Measurements from ENCODE around the gene ULK4. TPM values are rescaled to one million over a fixed set of nuclear protein-coding genes. Genes with fewer than 3 reads are reported as not detected.

The ULK4 gene
- total RNA-seq, 2 donors from 2014 or later, result 11.1 to 17.9 TPM

DNA sequence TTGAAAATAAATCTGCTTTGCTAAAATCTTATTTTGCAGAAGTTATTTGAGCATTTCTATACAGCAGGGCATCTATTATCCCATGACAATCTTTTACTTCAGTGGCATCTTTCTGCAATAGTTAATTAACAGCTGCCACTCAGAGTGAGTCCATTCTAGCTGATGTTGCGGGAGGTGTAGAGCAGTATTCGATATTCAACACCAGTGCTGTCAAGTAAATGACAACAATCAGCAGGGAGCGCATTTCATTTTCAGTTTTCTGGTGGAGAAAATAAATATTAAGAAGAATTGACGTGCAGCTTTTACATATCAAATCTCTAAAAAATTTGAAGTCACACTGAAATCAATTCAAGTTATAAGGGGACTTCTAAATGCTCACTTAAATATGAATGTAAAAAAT lies 476.4 kb downstream of the ULK4 start:
- no peak overlapping the region for H3K27ac ChIP-seq (ENCODE audit: low read depth, low read length)
- H3K27me3 ChIP-seq (ENCODE audit: control insufficient read depth, insufficient read depth, low read length, poor library complexity, severe bottlenecking), result no peaks in the 10 kb centered on the region
- TF ChIP-seq, protein P1, sequence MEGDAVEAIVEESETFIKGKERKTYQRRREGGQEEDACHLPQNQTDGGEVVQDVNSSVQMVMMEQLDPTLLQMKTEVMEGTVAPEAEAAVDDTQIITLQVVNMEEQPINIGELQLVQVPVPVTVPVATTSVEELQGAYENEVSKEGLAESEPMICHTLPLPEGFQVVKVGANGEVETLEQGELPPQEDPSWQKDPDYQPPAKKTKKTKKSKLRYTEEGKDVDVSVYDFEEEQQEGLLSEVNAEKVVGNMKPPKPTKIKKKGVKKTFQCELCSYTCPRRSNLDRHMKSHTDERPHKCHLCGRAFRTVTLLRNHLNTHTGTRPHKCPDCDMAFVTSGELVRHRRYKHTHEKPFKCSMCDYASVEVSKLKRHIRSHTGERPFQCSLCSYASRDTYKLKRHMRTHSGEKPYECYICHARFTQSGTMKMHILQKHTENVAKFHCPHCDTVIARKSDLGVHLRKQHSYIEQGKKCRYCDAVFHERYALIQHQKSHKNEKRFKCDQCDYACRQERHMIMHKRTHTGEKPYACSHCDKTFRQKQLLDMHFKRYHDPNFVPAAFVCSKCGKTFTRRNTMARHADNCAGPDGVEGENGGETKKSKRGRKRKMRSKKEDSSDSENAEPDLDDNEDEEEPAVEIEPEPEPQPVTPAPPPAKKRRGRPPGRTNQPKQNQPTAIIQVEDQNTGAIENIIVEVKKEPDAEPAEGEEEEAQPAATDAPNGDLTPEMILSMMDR (conservative IDR thresholded peaks at IDR 0.05), result no peak
- no peak overlapping the region for H3K9ac ChIP-seq (ENCODE audit: extremely low read depth, low read length, poor library complexity, severe bottlenecking)
- Mint-ChIP-seq H3K27me3 (ENCODE audit: insufficient read depth) (no peaks in the 10 kb centered on the region), H3K27ac (no peak overlapping the region), H3K9me3 (no peaks in the 10 kb centered on the region), H3K36me3 (ENCODE audit: low read depth) (no peaks in the 10 kb centered on the region), H3K4me3 (no peak overlapping the region), H3K4me1 (peaks cover 9% of the 10 kb centered on the region)
- 84 to 93% methylated on average over 2 to 4 of the region's 4 CpGs for WGBS, 2 experiments (ENCODE audit: insufficient coverage in 1 of 2, insufficient read length in 1 of 2)
- H3K4me3 ChIP-seq (ENCODE audit: low read length), result no peak overlapping the region
- H3K9me3 ChIP-seq (ENCODE audit: control insufficient read depth, low read length), result no peaks in the 10 kb centered on the region
- DNase-seq, result no peak
- no peaks in the 10 kb centered on the region for H3K4me1 ChIP-seq (ENCODE audit: control insufficient read depth, insufficient read depth, low read length)
- H3K36me3 ChIP-seq (ENCODE audit: control insufficient read depth, insufficient read depth, low read length), result no peaks in the 10 kb centered on the region

DNA sequence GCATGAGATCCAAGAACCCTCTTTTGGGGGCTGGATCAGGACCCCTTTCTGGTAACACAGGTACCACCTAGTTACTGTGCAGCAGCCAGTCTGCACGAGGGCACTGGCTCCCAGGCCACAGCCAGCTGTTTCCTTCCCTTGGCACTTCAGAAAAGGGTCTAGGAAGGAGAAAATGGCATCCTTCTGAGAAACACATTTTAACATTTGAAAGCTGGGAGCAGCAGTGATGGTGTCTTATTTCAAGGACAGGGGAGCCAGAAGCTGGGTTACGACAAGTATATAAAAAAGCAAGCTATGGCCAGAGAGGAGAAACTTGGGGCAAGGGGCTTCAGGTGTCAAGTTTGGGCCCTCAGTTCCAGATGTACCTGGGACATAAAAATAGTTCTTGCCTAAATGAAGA lies 479.8 kb downstream of the ULK4 start:
- Histone ChIP-seq H3K9ac (ENCODE audit: extremely low read depth, low read length, poor library complexity, severe bottlenecking) (no peak overlapping the region), H3K27ac (ENCODE audit: low read depth, low read length) (no peak overlapping the region), H3K4me3 (ENCODE audit: low read length) (no peak overlapping the region), H3K36me3 (ENCODE audit: control insufficient read depth, insufficient read depth, low read length) (no peaks in the 10 kb centered on the region), H3K27me3 (ENCODE audit: control insufficient read depth, insufficient read depth, low read length, poor library complexity, severe bottlenecking) (no peaks in the 10 kb centered on the region), H3K4me1 (ENCODE audit: control insufficient read depth, insufficient read depth, low read length) (no peaks in the 10 kb centered on the region), H3K9me3 (ENCODE audit: control insufficient read depth, low read length) (no peaks in the 10 kb centered on the region)
- no peaks in the 10 kb centered on the region for H3K9me3 Mint-ChIP-seq
- H3K4me1 Mint-ChIP-seq, result peaks cover 4% of the 10 kb centered on the region
- TF ChIP-seq, protein P1 (conservative IDR thresholded peaks at IDR 0.05), result no peak
- H3K4me3 Mint-ChIP-seq, result no peak overlapping the region
- DNase-seq, result peak; percentile 47
- WGBS, 2 experiments (ENCODE audit: insufficient coverage in 1 of 2, insufficient read length in 1 of 2), result 43 to 88% methylated on average over 1 to 2 of the region's 2 CpGs
- H3K27ac Mint-ChIP-seq, result no peak overlapping the region
- H3K27me3 Mint-ChIP-seq (ENCODE audit: insufficient read depth), result no peaks in the 10 kb centered on the region
- no peaks in the 10 kb centered on the region for H3K36me3 Mint-ChIP-seq (ENCODE audit: low read depth)

DNA sequence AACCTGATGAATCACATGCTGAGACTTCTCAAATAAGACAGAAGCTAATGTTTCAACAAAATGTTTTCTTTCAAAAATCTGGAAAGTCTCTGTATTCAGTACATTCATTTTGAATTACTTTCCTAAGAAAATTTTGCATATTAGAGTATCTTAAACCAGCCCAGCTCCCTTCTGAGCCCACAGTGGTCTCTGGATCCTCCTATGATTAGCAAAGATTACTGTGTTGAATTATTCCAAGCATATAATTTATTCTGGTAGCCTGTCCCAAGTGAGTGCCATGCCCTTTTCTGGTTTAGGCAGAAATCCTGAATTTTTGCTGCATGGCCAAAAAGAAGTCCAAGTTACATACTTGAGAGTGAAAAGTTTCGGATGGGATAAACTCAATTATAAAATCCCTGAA lies 483.6 kb downstream of the ULK4 start:
- Mint-ChIP-seq H3K27me3 (ENCODE audit: insufficient read depth) (no peaks in the 10 kb centered on the region), H3K4me3 (no peak overlapping the region), H3K9me3 (peaks cover 11% of the 10 kb centered on the region), H3K36me3 (ENCODE audit: low read depth) (no peaks in the 10 kb centered on the region), H3K4me1 (peaks cover 4% of the 10 kb centered on the region), H3K27ac (no peak overlapping the region)
- H3K27me3 ChIP-seq (ENCODE audit: control insufficient read depth, insufficient read depth, low read length, poor library complexity, severe bottlenecking), result no peaks in the 10 kb centered on the region
- H3K4me3 ChIP-seq (ENCODE audit: low read length), result no peak overlapping the region
- WGBS, 2 experiments (ENCODE audit: insufficient coverage in 1 of 2, insufficient read length in 1 of 2), result 85 to 100% methylated on average over 1 of the region's 1 CpG
- no peak overlapping the region for H3K9ac ChIP-seq (ENCODE audit: extremely low read depth, low read length, poor library complexity, severe bottlenecking)
- no peaks in the 10 kb centered on the region for H3K36me3 ChIP-seq (ENCODE audit: control insufficient read depth, insufficient read depth, low read length)
- H3K27ac ChIP-seq (ENCODE audit: low read depth, low read length), result no peak overlapping the region
- DNase-seq, result no peak
- H3K4me1 ChIP-seq (ENCODE audit: control insufficient read depth, insufficient read depth, low read length), result no peaks in the 10 kb centered on the region
- H3K9me3 ChIP-seq (ENCODE audit: control insufficient read depth, low read length), result peaks cover 12% of the 10 kb centered on the region
- TF ChIP-seq, protein P1 (conservative IDR thresholded peaks at IDR 0.05), result no peak

All from endodermal cell (in vitro differentiated cells).